Upper lobe of left lung (tissue), 6 donors: ENCODE data around the gene MAPK13. TPM values are rescaled to one million over a fixed set of nuclear protein-coding genes. Genes with fewer than 3 reads are reported as not detected.

Experiments
- ATAC-seq, 2 donors: fragments of 200-7000 bp; cut with Tn5 transposase; one replicate each; pipeline ENCODE4 v1.9.1; 2022; ENCODE audit warnings: mild to moderate bottlenecking in 2 of 2, moderate library complexity in 2 of 2; ENCODE audit not compliant: low FRiP score in 2 of 2
- DNase-seq, 2 donors: peaks; one replicate each; pipeline ENCODE4 v3.0.0-alpha.2; 2019 to 2020
- H3K27ac ChIP-seq, 4 donors: fragments of 200-600 bp; sonication (generic); one replicate each; pipeline ENCODE4 v1.5.1; 2016 to 2019
- H3K27me3 ChIP-seq, 4 donors: fragments of 200-600 bp; sonication (generic); one replicate each; pipeline ENCODE4 v1.5.1; 2017 to 2019
- H3K36me3 ChIP-seq, 4 donors: fragments of 200-600 bp; sonication (generic); one replicate each; pipeline ENCODE4 v1.5.1; 2016 to 2019
- H3K4me1 ChIP-seq, 4 donors: fragments of 200-600 bp; sonication (generic); one replicate each; pipeline ENCODE4 v1.5.1; 2018 to 2019
- H3K4me3 ChIP-seq, 4 donors: fragments of 200-600 bp; sonication (generic); one replicate each; pipeline ENCODE4 v1.5.1; 2017 to 2019; ENCODE audit warnings: mild to moderate bottlenecking in 2 of 4, moderate library complexity in 1 of 4
- H3K9me3 ChIP-seq, 4 donors: fragments of 200-600 bp; sonication (generic); one replicate each; pipeline ENCODE4 v1.5.1; 2018 to 2019
- EP300 ChIP-seq, 4 donors: sonication (generic); formaldehyde crosslinking; IDR thresholded peaks; one replicate each; pipeline ENCODE4 v1.5.1; 2017; ENCODE audit warnings: antibody characterized with exemption in 4 of 4, control low read depth in 2 of 4
- POLR2A ChIP-seq, 4 donors: fragments of 450-650 bp; IDR thresholded peaks; one replicate each; pipeline ENCODE4 v1.5.1; 2016 to 2017; ENCODE audit warnings: antibody characterized with exemption in 4 of 4, mild to moderate bottlenecking in 2 of 4
- POLR2AphosphoS5 ChIP-seq, 2 donors: sonication (generic); formaldehyde crosslinking; IDR thresholded peaks; one replicate each; pipeline ENCODE4 v1.5.1; 2017; ENCODE audit warnings: antibody characterized with exemption in 2 of 2
- WGBS, 2 donors: methylation state at CpG; one replicate each; pipeline ENCODE4 v1.1.5; 2017 to 2018; 5-methylcytosine and 5-hydroxymethylcytosine counted together
- total RNA-seq, 6 donors: library from RNA; depleted of rRNA in 4 of 6; stranded (reverse); fragments of >200 nt in 4 of 6; gene quantifications; one replicate each; pipeline versions ENCODE4 v1.1.0 to v1.2.1, GENCODE V29; 2016 to 2021
- TF ChIP-seq, protein P1 (sequence below), 6 experiments: fragments of 450-650 bp in 4 of 6; fragments of 200-600 bp in 2 of 6; sonication (generic) in 2 of 6; IDR thresholded peaks; one replicate each; pipeline ENCODE4 v1.5.1; 2016 to 2019; ENCODE audit warnings: antibody characterized with exemption in 6 of 6
- donor health status: DM: no; HTN: no; CAD: no; lungs with moderate emphysema.
- donor health status: DM: no; HTN: yes; CAD: no; lungs with severe emphysema.

The MAPK13 gene
- total RNA-seq, 6 donors from 2014 or later, result 56.7 to 90.1 (median 80.1) TPM

DNA sequence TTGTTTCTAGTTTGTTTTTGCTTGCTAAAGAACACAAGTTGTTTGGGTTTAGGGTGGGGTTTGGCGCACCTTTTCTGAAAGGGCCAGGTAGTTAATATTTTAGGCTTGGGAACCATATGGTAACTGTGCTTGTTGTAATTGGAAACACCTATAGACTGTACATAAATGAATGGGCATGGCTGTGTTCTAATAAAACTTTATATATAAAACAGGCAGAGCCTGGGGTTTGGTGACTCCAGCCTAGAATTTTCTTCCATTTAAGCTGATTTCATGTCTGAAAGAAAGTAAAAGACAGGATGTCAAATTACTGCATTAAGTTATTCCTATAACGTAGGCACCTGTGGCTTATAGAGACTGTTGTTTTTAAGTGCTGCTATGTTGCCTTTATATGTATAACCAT lies 36.1 kb upstream of the MAPK13 start:
- peaks cover 0 to 10% (median 9%) of the 10 kb centered on the region in 4 donors for H3K4me1 ChIP-seq
- 88 to 95% methylated on average over 2 of the region's 2 CpGs for WGBS, 2 donors
- no peaks in the 10 kb centered on the region for H3K9me3 ChIP-seq
- H3K36me3 ChIP-seq, result peaks cover 0 to 51% (median 12%) of the 10 kb centered on the region in 4 donors
- ATAC-seq (no peak), DNase-seq (no peak)
- H3K27me3 ChIP-seq, result no peaks in the 10 kb centered on the region
- no peak overlapping the region for H3K4me3 ChIP-seq
- H3K27ac ChIP-seq, result peak overlapping the region in 1 of 4 donors; percentile 20
- TF ChIP-seq EP300 (IDR thresholded peaks at IDR 0.05) (no peak), POLR2A (IDR thresholded peaks at IDR 0.05) (no peak), POLR2AphosphoS5 (IDR thresholded peaks at IDR 0.05) (no peak)
- TF ChIP-seq, protein P1, sequence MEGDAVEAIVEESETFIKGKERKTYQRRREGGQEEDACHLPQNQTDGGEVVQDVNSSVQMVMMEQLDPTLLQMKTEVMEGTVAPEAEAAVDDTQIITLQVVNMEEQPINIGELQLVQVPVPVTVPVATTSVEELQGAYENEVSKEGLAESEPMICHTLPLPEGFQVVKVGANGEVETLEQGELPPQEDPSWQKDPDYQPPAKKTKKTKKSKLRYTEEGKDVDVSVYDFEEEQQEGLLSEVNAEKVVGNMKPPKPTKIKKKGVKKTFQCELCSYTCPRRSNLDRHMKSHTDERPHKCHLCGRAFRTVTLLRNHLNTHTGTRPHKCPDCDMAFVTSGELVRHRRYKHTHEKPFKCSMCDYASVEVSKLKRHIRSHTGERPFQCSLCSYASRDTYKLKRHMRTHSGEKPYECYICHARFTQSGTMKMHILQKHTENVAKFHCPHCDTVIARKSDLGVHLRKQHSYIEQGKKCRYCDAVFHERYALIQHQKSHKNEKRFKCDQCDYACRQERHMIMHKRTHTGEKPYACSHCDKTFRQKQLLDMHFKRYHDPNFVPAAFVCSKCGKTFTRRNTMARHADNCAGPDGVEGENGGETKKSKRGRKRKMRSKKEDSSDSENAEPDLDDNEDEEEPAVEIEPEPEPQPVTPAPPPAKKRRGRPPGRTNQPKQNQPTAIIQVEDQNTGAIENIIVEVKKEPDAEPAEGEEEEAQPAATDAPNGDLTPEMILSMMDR (IDR thresholded peaks at IDR 0.05), result no peak

DNA sequence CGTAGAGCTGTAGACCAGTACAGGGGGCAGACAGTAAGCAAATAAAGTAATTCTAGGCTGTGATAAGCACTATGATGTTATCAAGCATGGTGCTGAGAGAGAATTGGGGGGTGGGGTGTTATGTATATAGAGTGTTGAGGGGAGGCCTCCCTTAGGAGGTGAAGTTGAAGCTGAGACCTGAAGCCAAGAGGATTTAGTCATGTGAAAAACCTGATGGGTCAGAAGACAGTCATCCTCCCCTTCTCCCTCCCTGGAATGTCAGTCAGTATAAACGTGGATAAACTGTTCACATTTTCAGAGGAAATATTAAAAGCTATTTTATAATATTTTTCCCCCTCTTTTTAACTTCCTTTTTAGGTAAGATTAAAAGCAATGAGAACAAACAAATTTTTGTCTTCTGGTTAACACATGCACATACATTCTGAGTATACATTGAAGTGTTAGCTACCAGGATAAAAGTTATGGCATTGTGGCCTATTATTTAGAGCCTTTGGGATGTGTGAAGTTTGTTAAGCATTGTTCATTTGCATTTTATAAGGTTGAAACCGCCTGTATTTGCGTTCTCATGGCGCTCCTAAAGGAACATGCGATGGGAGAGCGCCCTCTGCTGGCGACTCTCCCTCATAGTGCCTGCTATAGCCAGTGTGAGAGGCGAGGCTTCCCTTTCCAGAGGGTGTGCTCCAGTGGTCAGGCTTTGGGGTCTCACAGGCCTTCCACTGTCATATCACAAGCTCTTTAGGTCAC lies 35.4 kb upstream of the MAPK13 start:
- Histone ChIP-seq H3K4me1 (peaks cover 2 to 10% (median 9%) of the 10 kb centered on the region in 4 donors), H3K27ac (peak overlapping the region in 2 of 4 donors; percentile 43 to 49), H3K9me3 (no peaks in the 10 kb centered on the region), H3K36me3 (peaks cover 0 to 55% (median 12%) of the 10 kb centered on the region in 4 donors), H3K27me3 (no peaks in the 10 kb centered on the region), H3K4me3 (no peak overlapping the region)
- 11 to 12% methylated on average over 9 of the region's 9 CpGs for WGBS, 2 donors
- TF ChIP-seq POLR2A (IDR thresholded peaks at IDR 0.05), result no peak
- no peak for TF ChIP-seq EP300 (IDR thresholded peaks at IDR 0.05)
- peak in 1 of 2 donors; percentile 39 for TF ChIP-seq POLR2AphosphoS5 (IDR thresholded peaks at IDR 0.05)
- TF ChIP-seq, protein P1 (IDR thresholded peaks at IDR 0.05), result peak; percentile 85 to 93 (median 90)
- ATAC-seq, result peak; percentile 92 to 96
- peak in 1 of 2 donors; percentile 86 for DNase-seq

DNA sequence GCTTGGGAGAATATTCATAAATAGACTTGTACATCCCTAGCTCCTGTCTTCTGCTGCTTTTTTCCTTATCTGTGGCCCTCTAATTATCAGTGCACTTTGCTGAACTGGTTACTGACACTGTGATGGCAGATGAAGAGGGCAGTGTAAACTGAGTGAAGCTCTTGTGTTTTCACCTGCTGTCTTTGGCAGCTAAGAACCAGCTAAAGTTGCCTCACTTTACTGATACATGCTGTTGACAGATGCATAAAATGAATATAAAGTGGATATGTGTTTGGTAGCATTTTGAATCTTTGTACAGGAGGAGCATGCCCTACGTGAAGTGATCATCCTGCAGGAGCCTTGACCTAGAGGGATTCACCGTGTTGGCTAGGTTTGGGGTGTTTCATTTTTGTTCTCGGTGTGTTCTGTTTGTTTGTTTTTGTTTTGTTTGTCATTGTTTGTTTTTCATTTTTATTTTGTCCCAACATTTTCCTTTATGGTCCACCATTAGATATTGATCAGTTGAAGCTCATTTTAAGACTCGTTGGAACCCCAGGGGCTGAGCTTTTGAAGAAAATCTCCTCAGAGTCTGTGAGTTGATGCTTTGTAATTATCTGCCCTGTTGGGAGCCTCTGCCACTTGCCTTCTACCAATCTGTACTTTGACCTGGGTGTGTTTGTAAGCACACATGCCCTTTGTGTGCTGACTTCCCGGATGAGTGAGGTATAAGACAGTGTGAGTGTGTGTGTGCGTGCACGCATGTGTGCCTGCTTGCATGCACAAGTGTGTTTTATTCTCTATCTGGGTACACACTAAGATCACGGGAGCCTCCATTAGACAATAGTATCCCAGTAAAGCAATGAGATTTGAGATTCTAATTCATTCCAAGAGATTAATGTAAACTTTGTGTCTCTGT lies 34.6 kb upstream of the MAPK13 start:
- H3K4me1 ChIP-seq, result peaks cover 4 to 10% (median 9%) of the 10 kb centered on the region in 4 donors
- DNase-seq (no peak), ATAC-seq (no peak)
- WGBS, 2 donors, result 85 to 87% methylated on average over 8 of the region's 8 CpGs
- H3K36me3 ChIP-seq, result peaks cover 0 to 57% (median 12%) of the 10 kb centered on the region in 4 donors
- no peak for TF ChIP-seq POLR2AphosphoS5 (IDR thresholded peaks at IDR 0.05)
- TF ChIP-seq, protein P1 (IDR thresholded peaks at IDR 0.05), result peak in 1 of 6 experiments; percentile 11
- H3K9me3 ChIP-seq, result no peaks in the 10 kb centered on the region
- H3K27ac ChIP-seq, result peak overlapping the region in 1 of 4 donors; percentile 49
- no peaks in the 10 kb centered on the region for H3K27me3 ChIP-seq
- H3K4me3 ChIP-seq, result no peak overlapping the region

DNA sequence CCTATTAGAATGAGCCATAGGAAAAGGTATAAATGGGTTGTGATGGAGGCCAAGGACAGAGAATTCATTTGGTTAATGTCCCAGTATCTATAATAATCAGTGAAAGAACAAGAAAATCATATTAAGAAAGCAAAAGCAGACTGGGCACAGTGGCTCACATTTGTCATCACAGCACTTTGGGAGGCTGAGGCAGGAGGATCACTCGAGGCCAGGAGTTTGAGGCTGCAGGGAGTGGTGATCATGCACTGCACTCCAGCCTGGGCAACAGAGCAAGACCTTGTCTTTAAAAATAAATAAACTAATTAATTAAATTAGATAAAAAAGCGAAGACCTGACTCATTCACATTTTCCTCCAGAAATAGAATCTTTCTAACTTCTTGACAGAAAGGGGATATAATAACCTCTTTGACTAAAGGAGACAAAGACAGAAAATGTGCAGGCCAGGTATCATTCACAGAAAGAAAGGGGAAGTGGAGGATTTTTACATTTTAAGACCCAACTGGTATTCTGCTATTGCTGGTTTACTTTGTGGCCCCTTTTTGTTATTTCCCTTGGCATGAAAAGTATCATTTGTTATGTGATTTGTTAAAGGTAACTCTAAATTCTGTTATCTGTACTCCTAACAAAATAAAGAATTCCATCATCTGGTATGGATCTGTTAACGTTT lies 31.9 kb upstream of the MAPK13 start:
- DNase-seq (no peak), ATAC-seq (no peak)
- TF ChIP-seq EP300 (IDR thresholded peaks at IDR 0.05) (no peak), POLR2A (IDR thresholded peaks at IDR 0.05) (no peak), POLR2AphosphoS5 (IDR thresholded peaks at IDR 0.05) (no peak)
- TF ChIP-seq, protein P1 (IDR thresholded peaks at IDR 0.05), result no peak
- Histone ChIP-seq H3K4me3 (no peak overlapping the region), H3K9me3 (no peaks in the 10 kb centered on the region), H3K27ac (no peak overlapping the region), H3K4me1 (peaks cover 4 to 10% (median 9%) of the 10 kb centered on the region in 4 donors), H3K27me3 (no peaks in the 10 kb centered on the region), H3K36me3 (peaks cover 5 to 57% (median 10%) of the 10 kb centered on the region in 4 donors)
- WGBS, 2 donors, result 76 to 81% methylated on average over 3 of the region's 3 CpGs
